MCF 10A (cell line): ENCODE data around the gene PODXL2. TPM values are rescaled to one million over a fixed set of nuclear protein-coding genes. Genes with fewer than 3 reads are reported as not detected.

Experiments used
- BruUV-seq: library from RNA; stranded (reverse); fragments of 400-500 nt; replicated peaks from 2 replicates; lab custom pipeline; 2021; lab: Mats Ljungman, UMichigan
- CTCF ChIA-PET: fragments of 300-600 bp; sonication (Branson Sonifier 250); formaldehyde crosslinking; extraction: SDS; loops from one replicate; lab custom pipeline; 2021; ENCODE audit warnings: antibody characterized with exemption, inconsistent platforms; lab: Yijun Ruan, JAX
- POLR2A ChIA-PET: fragments of 300-600, 350-650 bp; sonication (Branson Sonifier 250); formaldehyde crosslinking; extraction: SDS; loops from one replicate; lab custom pipeline; 2020; ENCODE audit warnings: antibody characterized with exemption, inconsistent platforms; lab: Yijun Ruan, JAX
- DNase-seq: peaks from one replicate; pipeline ENCODE4 v3.0.0-alpha.2; 2018; ENCODE audit not compliant: unreplicated experiment
- H3K27ac Mint-ChIP-seq: one replicate; pipeline ENCODE4 v1.8.0; 2022; ENCODE audit warnings: mild to moderate bottlenecking, low read depth, mixed read lengths; ENCODE audit not compliant: unreplicated experiment
- H3K27me3 Mint-ChIP-seq: one replicate; pipeline ENCODE4 v1.8.0; 2022; ENCODE audit warnings: mixed read lengths; ENCODE audit not compliant: insufficient read depth, unreplicated experiment
- H3K36me3 Mint-ChIP-seq: one replicate; pipeline ENCODE4 v1.8.0; 2022; ENCODE audit warnings: mild to moderate bottlenecking, moderate library complexity, mixed read lengths; ENCODE audit not compliant: insufficient read depth, unreplicated experiment
- H3K4me1 Mint-ChIP-seq: one replicate; pipeline ENCODE4 v1.8.0; 2022; ENCODE audit warnings: mixed read lengths; ENCODE audit not compliant: insufficient read depth, unreplicated experiment
- H3K4me3 Mint-ChIP-seq: one replicate; pipeline ENCODE4 v1.8.0; 2022; ENCODE audit warnings: mild to moderate bottlenecking, moderate library complexity, mixed read lengths; ENCODE audit not compliant: unreplicated experiment
- H3K9me3 Mint-ChIP-seq: one replicate; pipeline ENCODE4 v1.8.0; 2022; ENCODE audit warnings: mixed read lengths; ENCODE audit not compliant: unreplicated experiment
- intact Hi-C: fragments of 100-400 bp; cut with micrococcal nuclease; formaldehyde crosslinking; loops from 2 replicates; pipeline ENCODE4 v1.14.1; 2022
- total RNA-seq: library from RNA; stranded (reverse); gene quantifications from 2 replicates; pipeline ENCODE4 v1.2.3, GENCODE V29; 2022
- TF ChIP-seq, protein P1 (sequence below): fragments of 200-600 bp; IDR thresholded peaks from one replicate; pipeline ENCODE4 v1.8.0; 2022; ENCODE audit warnings: antibody characterized with exemption, mild to moderate bottlenecking; ENCODE audit not compliant: unreplicated experiment

Gene PODXL2
- total RNA-seq, 1 experiment from 2014 or later: 10.1 TPM

GRCh38 chr3:127706785-127707351 is 77.9 kb downstream of the PODXL2 start:
- no peak for DNase-seq
- H3K4me1 Mint-ChIP-seq: peaks cover 7% of the 10 kb centered on the region
- no peak overlapping the region for H3K4me3 Mint-ChIP-seq
- H3K36me3 Mint-ChIP-seq: no peaks in the 10 kb centered on the region
- BruUV-seq: no TSS peak
- CTCF ChIA-PET: interaction anchor here (0.5 to 1.1 kb wide), 6 partner anchors 11 to 265 kb away, joined by 3 read pairs; no protein-coding TSS in a partner anchor
- no peaks in the 10 kb centered on the region for H3K9me3 Mint-ChIP-seq
- intact Hi-C loops: no loop called here
- TF ChIP-seq, protein P1, sequence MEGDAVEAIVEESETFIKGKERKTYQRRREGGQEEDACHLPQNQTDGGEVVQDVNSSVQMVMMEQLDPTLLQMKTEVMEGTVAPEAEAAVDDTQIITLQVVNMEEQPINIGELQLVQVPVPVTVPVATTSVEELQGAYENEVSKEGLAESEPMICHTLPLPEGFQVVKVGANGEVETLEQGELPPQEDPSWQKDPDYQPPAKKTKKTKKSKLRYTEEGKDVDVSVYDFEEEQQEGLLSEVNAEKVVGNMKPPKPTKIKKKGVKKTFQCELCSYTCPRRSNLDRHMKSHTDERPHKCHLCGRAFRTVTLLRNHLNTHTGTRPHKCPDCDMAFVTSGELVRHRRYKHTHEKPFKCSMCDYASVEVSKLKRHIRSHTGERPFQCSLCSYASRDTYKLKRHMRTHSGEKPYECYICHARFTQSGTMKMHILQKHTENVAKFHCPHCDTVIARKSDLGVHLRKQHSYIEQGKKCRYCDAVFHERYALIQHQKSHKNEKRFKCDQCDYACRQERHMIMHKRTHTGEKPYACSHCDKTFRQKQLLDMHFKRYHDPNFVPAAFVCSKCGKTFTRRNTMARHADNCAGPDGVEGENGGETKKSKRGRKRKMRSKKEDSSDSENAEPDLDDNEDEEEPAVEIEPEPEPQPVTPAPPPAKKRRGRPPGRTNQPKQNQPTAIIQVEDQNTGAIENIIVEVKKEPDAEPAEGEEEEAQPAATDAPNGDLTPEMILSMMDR: no peak
- no peak overlapping the region for H3K27ac Mint-ChIP-seq
- no peaks in the 10 kb centered on the region for H3K27me3 Mint-ChIP-seq
- POLR2A ChIA-PET: interaction anchor here (0.8 kb wide), 1 partner anchor 345 kb away, joined by 3 read pairs; the partner anchor contains the start of gene SEC61A1

GRCh38 chr3:127707851-127708411 is 78.9 kb downstream of the PODXL2 start:
- POLR2A ChIA-PET: no interaction called here
- no peak overlapping the region for H3K27ac Mint-ChIP-seq
- TF ChIP-seq, protein P1: no peak
- no TSS peak for BruUV-seq
- no peak for DNase-seq
- no peaks in the 10 kb centered on the region for H3K36me3 Mint-ChIP-seq
- H3K4me3 Mint-ChIP-seq: no peak overlapping the region
- no peaks in the 10 kb centered on the region for H3K9me3 Mint-ChIP-seq
- intact Hi-C loops: no loop called here
- H3K4me1 Mint-ChIP-seq: peaks cover 7% of the 10 kb centered on the region
- CTCF ChIA-PET: interaction anchor here (0.6 kb wide), 1 partner anchor 110 kb away, joined by 3 read pairs; no protein-coding TSS in a partner anchor
- no peaks in the 10 kb centered on the region for H3K27me3 Mint-ChIP-seq

GRCh38 chr3:127708837-127709236 is 79.9 kb downstream of the PODXL2 start:
- no TSS peak for BruUV-seq
- TF ChIP-seq, protein P1: no peak
- Mint-ChIP-seq H3K36me3 (no peaks in the 10 kb centered on the region), H3K4me1 (peaks cover 7% of the 10 kb centered on the region), H3K27me3 (no peaks in the 10 kb centered on the region), H3K9me3 (no peaks in the 10 kb centered on the region), H3K4me3 (no peak overlapping the region), H3K27ac (no peak overlapping the region)
- no peak for DNase-seq
- ChIA-PET POLR2A (no interaction called here), CTCF (no interaction called here)
- intact Hi-C loops: no loop called here

- ChIA-PET POLR2A (no interaction called here), CTCF (interaction anchor here (1.8 kb wide), 1 partner anchor 13 kb away, joined by 8 read pairs; no protein-coding TSS in a partner anchor)
- DNase-seq: no peak
- H3K27me3 Mint-ChIP-seq: no peaks in the 10 kb centered on the region
- H3K36me3 Mint-ChIP-seq: no peaks in the 10 kb centered on the region
- no peak overlapping the region for H3K27ac Mint-ChIP-seq
- peaks cover 7% of the 10 kb centered on the region for H3K4me1 Mint-ChIP-seq
- H3K4me3 Mint-ChIP-seq: no peak overlapping the region
- intact Hi-C loops: no loop called here
- no peaks in the 10 kb centered on the region for H3K9me3 Mint-ChIP-seq
- no TSS peak for BruUV-seq
- TF ChIP-seq, protein P1: no peak
Observed at GRCh38 chr3:127709320-127710060, 80.5 kb downstream of the PODXL2 start.
